Lung (tissue), 12 donors: ENCODE results near the gene SIN3A. TPM values are rescaled to one million over a fixed set of nuclear protein-coding genes. Genes with fewer than 3 reads are reported as not detected.

Experiments used
- ATAC-seq: fragments of 200-7000 bp; cut with Tn5 transposase; one replicate; pipeline ENCODE4 v1.9.1; 2020; ENCODE audit warnings: moderate number of reproducible peaks; ENCODE audit not compliant: insufficient read depth, low FRiP score
- DNase-seq, 3 donors: peaks; one replicate each; pipeline ENCODE4 v3.0.0-alpha.2; 2013 to 2017
- H3K27ac ChIP-seq, 2 donors: one replicate each; pipeline ENCODE4 v1.5.1; 2013; ENCODE audit warnings: mild to moderate bottlenecking in 2 of 2, moderate library complexity in 2 of 2, control low read depth in 1 of 2, inconsistent platforms in 1 of 2, low read depth in 1 of 2, low read length in 1 of 2
- H3K27me3 ChIP-seq, 3 donors: one replicate each; pipeline ENCODE4 v1.5.1; 2013; ENCODE audit warnings: low read length in 2 of 3; ENCODE audit not compliant: control insufficient read depth in 3 of 3, insufficient read depth in 3 of 3
- H3K36me3 ChIP-seq, 4 donors: one replicate each; pipeline ENCODE4 v1.5.1; 2013; ENCODE audit warnings: low read length in 4 of 4, mild to moderate bottlenecking in 1 of 4, moderate library complexity in 1 of 4; ENCODE audit not compliant: control insufficient read depth in 4 of 4, insufficient read depth in 4 of 4
- H3K4me1 ChIP-seq, 5 donors: one replicate each; pipeline ENCODE4 v1.5.1; 2013; ENCODE audit warnings: low read length in 5 of 5, mild to moderate bottlenecking in 2 of 5, moderate library complexity in 1 of 5; ENCODE audit not compliant: control insufficient read depth in 5 of 5, insufficient read depth in 5 of 5
- H3K4me3 ChIP-seq: one replicate; pipeline ENCODE4 v1.5.1; 2013; ENCODE audit warnings: mild to moderate bottlenecking, control low read depth, moderate library complexity
- H3K9ac ChIP-seq, 2 donors: one replicate each; pipeline ENCODE4 v1.5.1; 2013; ENCODE audit warnings: low read length in 2 of 2, control low read depth in 1 of 2; ENCODE audit not compliant: insufficient read depth in 1 of 2
- H3K9me3 ChIP-seq, 4 donors: one replicate each; pipeline ENCODE4 v1.5.1; 2013; ENCODE audit warnings: low read length in 3 of 4, mild to moderate bottlenecking in 1 of 4, moderate library complexity in 1 of 4; ENCODE audit not compliant: control insufficient read depth in 4 of 4, insufficient read depth in 3 of 4
- WGBS, 2 donors: extraction: QIAGEN DNeasy Blood & Tissue Kit; methylation state at CpG; one replicate each; pipeline ENCODE4 v1.1.7; 2013; 5-methylcytosine and 5-hydroxymethylcytosine counted together
- polyA plus RNA-seq, 2 donors: library from polyadenylated mRNA; stranded (reverse); fragments of 200-250 nt; gene quantifications; one replicate each; pipeline ENCODE4 v1.2.1, GENCODE V29; 2013
- total RNA-seq, 2 donors: library from RNA; depleted of rRNA in 1 of 2; stranded (reverse); fragments of >200 nt in 1 of 2; gene quantifications; one replicate each; pipeline ENCODE4 v1.2.1, GENCODE V29; 2014 to 2021
- TF ChIP-seq, protein P1 (sequence below): IDR thresholded peaks from 2 replicates; pipeline ENCODE4 v1.5.1; 2012; ENCODE audit warnings: mild to moderate bottlenecking; ENCODE audit errors: control extremely low read depth, extremely low read depth
- donor health status: control.
- donor health status: control.
- donor health status: Bipolar disorder and iron deficiency.
- donor health status: healthy.
- donor health status: DM: yes; HTN: yes; CAD: no.

The SIN3A gene
- total and polyA plus RNA-seq, 4 donors, result 9.8 to 86.1 (median 43.0) TPM

DNA sequence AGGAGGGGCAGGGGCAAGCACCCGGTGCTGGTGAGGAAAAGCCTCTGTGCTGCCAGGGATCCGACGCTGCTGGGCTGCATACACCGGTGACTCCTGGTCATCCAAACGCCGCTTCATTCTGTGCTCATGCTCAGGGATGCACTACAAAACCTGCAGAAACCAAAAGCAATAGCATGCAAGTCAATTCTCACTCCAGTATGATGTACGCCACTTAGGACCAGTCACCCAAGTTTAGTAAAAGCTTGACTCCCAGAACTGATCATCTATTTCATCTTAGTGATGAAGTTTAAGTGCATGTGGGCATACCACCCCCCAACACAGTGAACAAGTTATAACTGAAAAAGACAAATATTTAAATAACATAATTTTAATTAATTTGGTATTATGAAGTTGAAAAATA lies 21.2 kb downstream of the SIN3A start:
- peaks cover 6 to 17% (median 11%) of the 10 kb centered on the region in 4 donors for H3K36me3 ChIP-seq
- H3K4me1 ChIP-seq, result no peaks in the 10 kb centered on the region
- no peak for ATAC-seq
- DNase-seq, result no peak
- no peak overlapping the region for H3K4me3 ChIP-seq
- TF ChIP-seq, protein P1, sequence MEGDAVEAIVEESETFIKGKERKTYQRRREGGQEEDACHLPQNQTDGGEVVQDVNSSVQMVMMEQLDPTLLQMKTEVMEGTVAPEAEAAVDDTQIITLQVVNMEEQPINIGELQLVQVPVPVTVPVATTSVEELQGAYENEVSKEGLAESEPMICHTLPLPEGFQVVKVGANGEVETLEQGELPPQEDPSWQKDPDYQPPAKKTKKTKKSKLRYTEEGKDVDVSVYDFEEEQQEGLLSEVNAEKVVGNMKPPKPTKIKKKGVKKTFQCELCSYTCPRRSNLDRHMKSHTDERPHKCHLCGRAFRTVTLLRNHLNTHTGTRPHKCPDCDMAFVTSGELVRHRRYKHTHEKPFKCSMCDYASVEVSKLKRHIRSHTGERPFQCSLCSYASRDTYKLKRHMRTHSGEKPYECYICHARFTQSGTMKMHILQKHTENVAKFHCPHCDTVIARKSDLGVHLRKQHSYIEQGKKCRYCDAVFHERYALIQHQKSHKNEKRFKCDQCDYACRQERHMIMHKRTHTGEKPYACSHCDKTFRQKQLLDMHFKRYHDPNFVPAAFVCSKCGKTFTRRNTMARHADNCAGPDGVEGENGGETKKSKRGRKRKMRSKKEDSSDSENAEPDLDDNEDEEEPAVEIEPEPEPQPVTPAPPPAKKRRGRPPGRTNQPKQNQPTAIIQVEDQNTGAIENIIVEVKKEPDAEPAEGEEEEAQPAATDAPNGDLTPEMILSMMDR, result no peak
- H3K27ac ChIP-seq, result no peak overlapping the region
- WGBS, 2 donors, result 93 to 94% methylated on average over 7 of the region's 7 CpGs
- no peaks in the 10 kb centered on the region for H3K27me3 ChIP-seq
- no peak overlapping the region for H3K9ac ChIP-seq
- H3K9me3 ChIP-seq, result no peaks in the 10 kb centered on the region

DNA sequence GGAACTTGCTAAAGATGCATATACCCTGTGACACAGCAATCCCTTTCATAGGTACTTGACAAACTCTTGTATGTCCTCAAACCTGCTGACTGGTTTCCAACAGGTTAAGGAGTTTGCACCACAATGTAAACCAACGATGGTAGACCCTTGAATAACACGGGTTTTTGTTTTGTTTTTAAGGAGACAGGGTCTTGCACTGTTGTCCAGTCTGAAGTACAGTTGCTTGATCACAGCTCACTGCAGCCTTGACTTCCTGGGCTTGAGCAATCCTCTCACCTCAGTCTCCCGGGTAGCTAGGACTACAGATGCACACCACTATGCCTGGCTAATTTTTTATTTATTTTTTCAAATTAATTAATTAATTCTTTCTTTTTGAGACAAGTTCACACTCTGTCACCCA lies 23.3 kb downstream of the SIN3A start:
- H3K4me3 ChIP-seq, result no peak overlapping the region
- WGBS, 2 donors, result 75 to 76% methylated on average over 3 of the region's 3 CpGs
- TF ChIP-seq, protein P1, result no peak
- no peak for DNase-seq
- H3K27me3 ChIP-seq, result no peaks in the 10 kb centered on the region
- H3K9me3 ChIP-seq, result no peaks in the 10 kb centered on the region
- H3K9ac ChIP-seq, result no peak overlapping the region
- no peaks in the 10 kb centered on the region for H3K4me1 ChIP-seq
- H3K27ac ChIP-seq, result no peak overlapping the region
- peaks cover 6 to 20% (median 12%) of the 10 kb centered on the region in 4 donors for H3K36me3 ChIP-seq
- ATAC-seq, result no peak

DNA sequence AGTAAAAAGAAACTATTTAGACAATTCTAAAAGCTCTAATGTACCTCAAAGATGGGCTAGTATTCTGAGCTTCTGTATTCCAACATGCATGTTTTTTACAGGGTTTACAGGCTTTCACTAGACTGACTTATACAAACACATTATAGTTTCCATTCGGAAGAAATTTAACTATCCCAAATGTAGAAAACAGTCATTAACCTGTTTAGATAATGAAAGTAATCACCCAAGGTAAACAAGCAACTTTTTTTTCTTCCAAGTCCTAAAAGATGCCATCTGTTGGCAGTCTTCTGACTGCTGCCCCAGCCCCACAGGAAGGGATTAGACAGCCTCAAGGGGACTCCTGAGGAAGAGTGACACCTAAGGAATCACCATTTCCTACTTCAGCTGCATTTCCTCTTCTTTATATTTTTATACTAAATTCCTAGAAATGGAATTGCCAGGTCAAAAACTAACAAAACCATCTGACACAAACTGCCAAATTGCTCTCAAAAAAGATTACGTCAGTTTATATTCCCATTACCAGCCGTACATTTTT lies 25.5 kb downstream of the SIN3A start:
- Histone ChIP-seq H3K4me3 (no peak overlapping the region), H3K9ac (no peak overlapping the region), H3K27me3 (no peaks in the 10 kb centered on the region), H3K36me3 (peaks cover 14 to 36% (median 19%) of the 10 kb centered on the region in 4 donors), H3K27ac (no peak overlapping the region), H3K9me3 (no peaks in the 10 kb centered on the region), H3K4me1 (no peaks in the 10 kb centered on the region)
- 79 to 82% methylated on average over 3 of the region's 3 CpGs for WGBS, 2 donors
- no peak for DNase-seq
- TF ChIP-seq, protein P1, result no peak
- no peak for ATAC-seq

DNA sequence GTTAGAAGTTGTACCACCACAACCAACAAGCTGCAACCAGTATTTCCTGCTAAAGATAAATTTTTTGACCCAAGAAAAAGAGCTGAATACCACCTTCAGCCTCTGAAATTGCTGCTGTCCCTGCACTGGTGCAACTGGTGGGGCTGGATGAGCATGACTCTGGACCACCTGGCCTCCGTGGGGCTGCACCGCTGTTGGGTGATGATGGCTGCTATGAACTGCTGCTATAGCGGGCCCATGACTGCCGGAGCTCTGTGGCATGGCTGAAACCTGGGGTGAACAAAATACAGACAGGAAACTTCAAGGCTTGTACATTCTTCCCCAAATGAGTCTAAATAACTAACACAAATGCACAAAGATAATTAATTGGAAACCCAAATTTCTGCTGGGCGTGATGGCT lies 28.9 kb downstream of the SIN3A start:
- no peaks in the 10 kb centered on the region for H3K27me3 ChIP-seq
- no peaks in the 10 kb centered on the region for H3K4me1 ChIP-seq
- 95 to 97% methylated on average over 5 of the region's 5 CpGs for WGBS, 2 donors
- TF ChIP-seq, protein P1, result no peak
- no peaks in the 10 kb centered on the region for H3K9me3 ChIP-seq
- peaks cover 6 to 34% (median 11%) of the 10 kb centered on the region in 4 donors for H3K36me3 ChIP-seq
- no peak for DNase-seq
- no peak for ATAC-seq
- H3K27ac ChIP-seq, result no peak overlapping the region
- H3K4me3 ChIP-seq, result no peak overlapping the region
- H3K9ac ChIP-seq, result no peak overlapping the region
